Measurements from ENCODE around the gene NAGPA. TPM values are rescaled to one million over a fixed set of nuclear protein-coding genes. Genes with fewer than 3 reads are reported as not detected.

The NAGPA gene
- polyA plus RNA-seq, 1 donor (not counting 4 experiments of a cell fraction or from before 2014, with no cell fraction given), result 5.0 TPM

GRCh38 chr16:5058476-5058875, 24.7 kb upstream of the NAGPA start:
- Histone ChIP-seq H3K4me2 (ENCODE audit: control insufficient read depth, extremely low read depth, insufficient read depth, low read depth, low read length) (no peak overlapping the region), H3K9ac (ENCODE audit: control insufficient read depth, extremely low read depth, insufficient read depth, low read length) (no peak overlapping the region), H3K9me1 (ENCODE audit: control insufficient read depth, extremely low read depth, insufficient read depth, low read length) (no peaks in the 10 kb centered on the region), H3K79me2 (ENCODE audit: control insufficient read depth, insufficient read depth, low read length) (no peaks in the 10 kb centered on the region), H2AFZ (ENCODE audit: control insufficient read depth, low read length) (no peak overlapping the region), H3K36me3 (ENCODE audit: control insufficient read depth in 2 of 2, extremely low read depth in 1 of 2, insufficient read depth in 2 of 2, low read length in 2 of 2) (no peaks in the 10 kb centered on the region), H3K27ac (ENCODE audit: control insufficient read depth, insufficient read depth, low read length) (no peak overlapping the region), H3K4me3 (ENCODE audit: control insufficient read depth in 2 of 3, extremely low read depth in 1 of 3, insufficient read depth in 2 of 3, low read depth in 1 of 3, low read length in 3 of 3) (no peak overlapping the region), H3K27me3 (ENCODE audit: control insufficient read depth, extremely low read depth, insufficient read depth, low read length) (peaks cover 5% of the 10 kb centered on the region), H4K20me1 (ENCODE audit: control insufficient read depth, extremely low read depth, insufficient read depth, low read length) (no peaks in the 10 kb centered on the region), H3K9me3 (ENCODE audit: control insufficient read depth, low read depth, low read length) (no peaks in the 10 kb centered on the region), H3K4me1 (ENCODE audit: control insufficient read depth, extremely low read depth, insufficient read depth, low read length) (no peaks in the 10 kb centered on the region)
- TF ChIP-seq EZH2 (IDR thresholded peaks at IDR 0.05; ENCODE audit: low read length) (no peak), CTCF (optimal IDR thresholded peaks at IDR 0.05 in 1 of 3, IDR thresholded peaks at IDR 0.05 in 1 of 3, conservative IDR thresholded peaks at IDR 0.05 in 1 of 3; ENCODE audit: extremely low read depth in 1 of 3, insufficient read depth in 2 of 3, low read length in 3 of 3) (no peak)
- dilution Hi-C loops (cut with MboI; ENCODE audit: extremely low pct_ligation_motif_present, low sequenced_read_pairs), result no loop called here
- DNase-seq (ENCODE audit: low read depth, low spot score) (no peak), FAIRE-seq (no peak)

DNA sequence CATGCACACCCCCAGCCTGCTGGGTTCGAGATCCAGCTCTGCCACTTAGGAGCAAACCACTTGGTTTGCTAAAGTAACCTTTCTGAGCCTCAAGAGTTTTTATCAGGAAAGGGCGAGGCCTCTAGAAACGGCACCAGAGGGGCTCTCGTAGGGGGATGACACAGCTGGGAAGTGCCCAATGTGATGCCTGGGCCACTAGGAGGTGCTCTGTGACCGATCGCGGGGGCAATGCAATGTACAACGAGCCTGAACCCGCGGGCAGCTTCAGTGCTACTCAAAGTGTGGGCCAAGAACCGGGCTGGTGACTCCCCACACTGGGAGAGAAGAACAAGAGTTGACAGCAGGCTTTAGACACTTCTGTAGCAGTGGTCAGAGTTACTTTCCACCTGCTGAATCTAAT, 22.6 kb upstream of the NAGPA start:
- no peaks in the 10 kb centered on the region for H3K9me1 ChIP-seq (ENCODE audit: control insufficient read depth, extremely low read depth, insufficient read depth, low read length)
- no peaks in the 10 kb centered on the region for H4K20me1 ChIP-seq (ENCODE audit: control insufficient read depth, extremely low read depth, insufficient read depth, low read length)
- dilution Hi-C loops (cut with MboI; ENCODE audit: extremely low pct_ligation_motif_present, low sequenced_read_pairs), result no loop called here
- H3K79me2 ChIP-seq (ENCODE audit: control insufficient read depth, insufficient read depth, low read length), result no peaks in the 10 kb centered on the region
- H3K27ac ChIP-seq (ENCODE audit: control insufficient read depth, insufficient read depth, low read length), result no peak overlapping the region
- TF ChIP-seq EZH2 (IDR thresholded peaks at IDR 0.05; ENCODE audit: low read length) (no peak), CTCF (optimal IDR thresholded peaks at IDR 0.05 in 1 of 3, IDR thresholded peaks at IDR 0.05 in 1 of 3, conservative IDR thresholded peaks at IDR 0.05 in 1 of 3; ENCODE audit: extremely low read depth in 1 of 3, insufficient read depth in 2 of 3, low read length in 3 of 3) (peak; percentile 51 to 73 (median 69))
- no peak overlapping the region for H3K4me2 ChIP-seq (ENCODE audit: control insufficient read depth, extremely low read depth, insufficient read depth, low read depth, low read length)
- no peak overlapping the region for H3K4me3 ChIP-seq (ENCODE audit: control insufficient read depth in 2 of 3, extremely low read depth in 1 of 3, insufficient read depth in 2 of 3, low read depth in 1 of 3, low read length in 3 of 3)
- H2AFZ ChIP-seq (ENCODE audit: control insufficient read depth, low read length), result no peak overlapping the region
- peaks cover 5% of the 10 kb centered on the region for H3K27me3 ChIP-seq (ENCODE audit: control insufficient read depth, extremely low read depth, insufficient read depth, low read length)
- FAIRE-seq, result no peak
- H3K36me3 ChIP-seq (ENCODE audit: control insufficient read depth in 2 of 2, extremely low read depth in 1 of 2, insufficient read depth in 2 of 2, low read length in 2 of 2), result no peaks in the 10 kb centered on the region
- DNase-seq (ENCODE audit: low read depth, low spot score), result no peak
- H3K9me3 ChIP-seq (ENCODE audit: control insufficient read depth, low read depth, low read length), result no peaks in the 10 kb centered on the region
- H3K4me1 ChIP-seq (ENCODE audit: control insufficient read depth, extremely low read depth, insufficient read depth, low read length), result no peaks in the 10 kb centered on the region
- H3K9ac ChIP-seq (ENCODE audit: control insufficient read depth, extremely low read depth, insufficient read depth, low read length), result no peak overlapping the region

All from keratinocyte (primary cell).